Fibroblast of the aortic adventitia (primary cell): ENCODE results near the gene JAKMIP1. TPM values are rescaled to one million over a fixed set of nuclear protein-coding genes. Genes with fewer than 3 reads are reported as not detected.

Source experiments
- DNase-seq: peaks from one replicate; pipeline ENCODE4 v3.0.0-alpha.2; 2010; ENCODE audit warnings: low read depth
- H3K4me3 ChIP-seq: 2 replicates; pipeline ENCODE4 v1.5.1; 2011; ENCODE audit warnings: low read depth, mild to moderate bottlenecking, control low read depth, low read length, moderate library complexity
- CTCF ChIP-seq: IDR thresholded peaks from 2 replicates; pipeline ENCODE4 v1.5.1; 2011; ENCODE audit warnings: mild to moderate bottlenecking, low read length, control low read depth, inconsistent platforms; ENCODE audit not compliant: insufficient read depth
- total RNA-seq: library from RNA; depleted of rRNA; stranded (reverse); fragments of >200 nt; gene quantifications from 2 replicates; pipeline ENCODE4 v1.2.3, GENCODE V29; 2012; ENCODE audit warnings: low replicate concordance

JAKMIP1 gene
- total RNA-seq, 1 donor, result not detected

- no peak overlapping the region for H3K4me3 ChIP-seq
- DNase-seq, result no peak
- no peak for TF ChIP-seq CTCF
Observed at GRCh38 chr4:6017030-6017429, 183.3 kb downstream of the JAKMIP1 start.

- no peak for TF ChIP-seq CTCF
- no peak overlapping the region for H3K4me3 ChIP-seq
- DNase-seq, result no peak
Observed at GRCh38 chr4:6013564-6013963, 186.8 kb downstream of the JAKMIP1 start.

- DNase-seq, result no peak
- H3K4me3 ChIP-seq, result no peak overlapping the region
- TF ChIP-seq CTCF, result no peak
Observed at GRCh38 chr4:6012200-6012599, 188.1 kb downstream of the JAKMIP1 start.

GRCh38 chr4:6011686-6012085 lies 188.7 kb downstream of the JAKMIP1 start:
- no peak for TF ChIP-seq CTCF
- H3K4me3 ChIP-seq, result no peak overlapping the region
- no peak for DNase-seq

GRCh38 chr4:6011271-6011671 lies 189.1 kb downstream of the JAKMIP1 start:
- no peak for DNase-seq
- TF ChIP-seq CTCF, result no peak

GRCh38 chr4:6010789-6011188 lies 189.6 kb downstream of the JAKMIP1 start:
- H3K4me3 ChIP-seq, result no peak overlapping the region
- DNase-seq, result no peak
- no peak for TF ChIP-seq CTCF

More at GRCh38 chr4:6011271-6011671, 189.1 kb downstream of the JAKMIP1 start:
- H3K4me3 ChIP-seq, result no peak overlapping the region

- no peak for DNase-seq
- no peak for TF ChIP-seq CTCF
- no peak overlapping the region for H3K4me3 ChIP-seq
Observed at GRCh38 chr4:6009452-6009851, 190.9 kb downstream of the JAKMIP1 start.
